Measurements from ENCODE around the gene STAM.

DNA sequence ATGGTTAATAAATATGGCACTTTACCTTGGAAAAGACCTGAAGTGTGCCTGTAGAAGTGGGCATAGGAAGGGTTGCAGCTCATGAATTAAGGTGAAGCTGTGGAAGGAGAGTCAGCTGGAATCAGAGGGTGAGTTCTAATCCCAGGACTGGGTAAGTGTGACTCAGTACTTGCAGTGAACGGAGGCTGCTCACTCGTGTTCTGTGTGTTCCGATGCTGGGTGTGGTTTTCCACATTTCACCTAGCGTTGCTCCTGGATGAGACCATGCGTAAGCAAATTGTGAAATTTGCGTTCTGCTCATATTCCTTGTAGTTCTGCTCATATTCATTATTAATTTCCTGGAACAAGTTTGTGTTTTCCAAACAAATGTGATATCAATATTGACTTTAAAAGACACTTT is 85.7 kb downstream of the STAM start:
- TF ChIP-seq ZBTB7A (IDR thresholded peaks at IDR 0.05; ENCODE audit: low read depth) (no peak), EGR1 (IDR thresholded peaks at IDR 0.05) (no peak), CREB1 (IDR thresholded peaks at IDR 0.05; ENCODE audit: low read depth) (no peak), TAF1 (IDR thresholded peaks at IDR 0.05; ENCODE audit: low read depth) (no peak), NFIC (IDR thresholded peaks at IDR 0.05) (no peak), EP300 (IDR thresholded peaks at IDR 0.05; ENCODE audit: borderline replicate concordance) (no peak), YY1 (IDR thresholded peaks at IDR 0.05; ENCODE audit: low read depth) (no peak), FOXM1 (IDR thresholded peaks at IDR 0.05; ENCODE audit: borderline replicate concordance, low read depth) (no peak), RAD21 (IDR thresholded peaks at IDR 0.05; ENCODE audit: low read depth) (no peak), CEBPB (IDR thresholded peaks at IDR 0.05) (no peak), TCF12 (IDR thresholded peaks at IDR 0.05; ENCODE audit: low read depth) (no peak)
- TF ChIP-seq, protein P1, sequence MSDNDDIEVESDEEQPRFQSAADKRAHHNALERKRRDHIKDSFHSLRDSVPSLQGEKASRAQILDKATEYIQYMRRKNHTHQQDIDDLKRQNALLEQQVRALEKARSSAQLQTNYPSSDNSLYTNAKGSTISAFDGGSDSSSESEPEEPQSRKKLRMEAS (IDR thresholded peaks at IDR 0.05) = no peak
- TF ChIP-seq, protein P2, sequence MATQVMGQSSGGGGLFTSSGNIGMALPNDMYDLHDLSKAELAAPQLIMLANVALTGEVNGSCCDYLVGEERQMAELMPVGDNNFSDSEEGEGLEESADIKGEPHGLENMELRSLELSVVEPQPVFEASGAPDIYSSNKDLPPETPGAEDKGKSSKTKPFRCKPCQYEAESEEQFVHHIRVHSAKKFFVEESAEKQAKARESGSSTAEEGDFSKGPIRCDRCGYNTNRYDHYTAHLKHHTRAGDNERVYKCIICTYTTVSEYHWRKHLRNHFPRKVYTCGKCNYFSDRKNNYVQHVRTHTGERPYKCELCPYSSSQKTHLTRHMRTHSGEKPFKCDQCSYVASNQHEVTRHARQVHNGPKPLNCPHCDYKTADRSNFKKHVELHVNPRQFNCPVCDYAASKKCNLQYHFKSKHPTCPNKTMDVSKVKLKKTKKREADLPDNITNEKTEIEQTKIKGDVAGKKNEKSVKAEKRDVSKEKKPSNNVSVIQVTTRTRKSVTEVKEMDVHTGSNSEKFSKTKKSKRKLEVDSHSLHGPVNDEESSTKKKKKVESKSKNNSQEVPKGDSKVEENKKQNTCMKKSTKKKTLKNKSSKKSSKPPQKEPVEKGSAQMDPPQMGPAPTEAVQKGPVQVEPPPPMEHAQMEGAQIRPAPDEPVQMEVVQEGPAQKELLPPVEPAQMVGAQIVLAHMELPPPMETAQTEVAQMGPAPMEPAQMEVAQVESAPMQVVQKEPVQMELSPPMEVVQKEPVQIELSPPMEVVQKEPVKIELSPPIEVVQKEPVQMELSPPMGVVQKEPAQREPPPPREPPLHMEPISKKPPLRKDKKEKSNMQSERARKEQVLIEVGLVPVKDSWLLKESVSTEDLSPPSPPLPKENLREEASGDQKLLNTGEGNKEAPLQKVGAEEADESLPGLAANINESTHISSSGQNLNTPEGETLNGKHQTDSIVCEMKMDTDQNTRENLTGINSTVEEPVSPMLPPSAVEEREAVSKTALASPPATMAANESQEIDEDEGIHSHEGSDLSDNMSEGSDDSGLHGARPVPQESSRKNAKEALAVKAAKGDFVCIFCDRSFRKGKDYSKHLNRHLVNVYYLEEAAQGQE (IDR thresholded peaks at IDR 0.05; ENCODE audit: low read depth) = no peak
- TF ChIP-seq, protein P3, sequence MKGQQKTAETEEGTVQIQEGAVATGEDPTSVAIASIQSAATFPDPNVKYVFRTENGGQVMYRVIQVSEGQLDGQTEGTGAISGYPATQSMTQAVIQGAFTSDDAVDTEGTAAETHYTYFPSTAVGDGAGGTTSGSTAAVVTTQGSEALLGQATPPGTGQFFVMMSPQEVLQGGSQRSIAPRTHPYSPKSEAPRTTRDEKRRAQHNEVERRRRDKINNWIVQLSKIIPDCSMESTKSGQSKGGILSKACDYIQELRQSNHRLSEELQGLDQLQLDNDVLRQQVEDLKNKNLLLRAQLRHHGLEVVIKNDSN (IDR thresholded peaks at IDR 0.05) = no peak

All from Ishikawa (cell line).